ENCODE data around the gene CERS1.
"Not testable (repeated sequence)": the region's sequence is repeated elsewhere in the genome, so short reads cannot be mapped to it uniquely, and the experiment has no call there.

Gene CERS1

DNA sequence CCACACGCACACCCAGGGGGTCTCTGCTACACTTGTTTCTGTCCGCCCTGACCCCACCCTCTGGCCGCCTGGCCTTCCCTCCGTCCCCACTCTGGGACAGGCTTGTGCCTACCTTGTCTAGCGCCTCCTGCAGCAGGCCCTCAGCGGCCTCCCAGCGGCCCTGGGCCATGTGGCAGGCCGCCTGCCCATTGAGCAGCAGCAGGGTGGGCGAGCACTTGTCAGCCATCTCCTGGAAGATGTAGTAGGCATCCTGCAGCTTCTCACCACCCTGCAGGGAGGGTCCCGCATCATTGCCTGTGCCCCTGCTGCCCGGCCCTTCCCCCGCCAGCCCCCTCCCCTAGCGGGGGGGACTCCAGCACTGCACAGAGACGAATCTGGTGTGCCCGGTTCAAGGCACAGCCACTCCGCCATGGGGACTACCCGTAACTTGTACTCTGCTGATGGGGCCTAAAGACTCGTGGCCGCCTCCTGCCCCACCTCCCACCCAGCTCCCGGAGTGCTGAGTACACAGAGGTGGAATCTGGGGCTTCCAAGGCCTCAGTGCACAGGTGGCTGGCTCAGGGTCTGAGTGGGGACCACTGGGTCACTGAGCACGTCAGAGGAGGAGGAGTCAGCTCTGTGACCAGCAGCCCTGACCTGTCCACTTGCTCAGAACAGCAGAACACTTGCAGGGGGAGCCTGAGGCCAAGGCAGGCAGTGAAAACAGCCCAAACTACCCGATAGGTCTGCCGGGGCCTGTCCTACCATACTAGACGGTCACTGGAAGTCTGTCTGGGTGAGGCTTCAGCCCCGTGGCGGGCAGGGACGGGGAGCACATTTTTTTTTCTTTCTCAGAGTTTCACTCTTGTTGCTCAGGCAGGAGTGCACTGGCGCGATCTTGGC, 7.4 kb upstream of the CERS1 start:
- no peak for ATAC-seq (ENCODE audit: insufficient read depth, low read depth)
- Histone ChIP-seq H2AFZ (ENCODE audit: low read depth, low read length) (no peak overlapping the region), H3K4me1 (ENCODE audit: insufficient read depth, low read length) (no peaks in the 10 kb centered on the region), H3K79me2 (ENCODE audit: insufficient read depth, low read length) (no peaks in the 10 kb centered on the region), H3K27me3 (ENCODE audit: insufficient read depth, low read length, poor library complexity) (no peaks in the 10 kb centered on the region), H3K4me2 (ENCODE audit: insufficient read depth, low read length) (no peak overlapping the region), H4K20me1 (ENCODE audit: insufficient read depth, low read length) (peaks cover 29% of the 10 kb centered on the region), H3K9ac (ENCODE audit: low read depth, low read length) (no peak overlapping the region), H3K36me3 (ENCODE audit: insufficient read depth, low read length) (peaks cover 83% of the 10 kb centered on the region), H3K27ac (ENCODE audit: low read length) (no peak overlapping the region), H3K4me3 (ENCODE audit: low read depth in 1 of 2, low read length in 2 of 2) (no peak overlapping the region), H3K9me3 (ENCODE audit: insufficient read depth, low read length, severe bottlenecking) (no peaks in the 10 kb centered on the region)
- no peak for DNase-seq
- TF ChIP-seq, protein P1, sequence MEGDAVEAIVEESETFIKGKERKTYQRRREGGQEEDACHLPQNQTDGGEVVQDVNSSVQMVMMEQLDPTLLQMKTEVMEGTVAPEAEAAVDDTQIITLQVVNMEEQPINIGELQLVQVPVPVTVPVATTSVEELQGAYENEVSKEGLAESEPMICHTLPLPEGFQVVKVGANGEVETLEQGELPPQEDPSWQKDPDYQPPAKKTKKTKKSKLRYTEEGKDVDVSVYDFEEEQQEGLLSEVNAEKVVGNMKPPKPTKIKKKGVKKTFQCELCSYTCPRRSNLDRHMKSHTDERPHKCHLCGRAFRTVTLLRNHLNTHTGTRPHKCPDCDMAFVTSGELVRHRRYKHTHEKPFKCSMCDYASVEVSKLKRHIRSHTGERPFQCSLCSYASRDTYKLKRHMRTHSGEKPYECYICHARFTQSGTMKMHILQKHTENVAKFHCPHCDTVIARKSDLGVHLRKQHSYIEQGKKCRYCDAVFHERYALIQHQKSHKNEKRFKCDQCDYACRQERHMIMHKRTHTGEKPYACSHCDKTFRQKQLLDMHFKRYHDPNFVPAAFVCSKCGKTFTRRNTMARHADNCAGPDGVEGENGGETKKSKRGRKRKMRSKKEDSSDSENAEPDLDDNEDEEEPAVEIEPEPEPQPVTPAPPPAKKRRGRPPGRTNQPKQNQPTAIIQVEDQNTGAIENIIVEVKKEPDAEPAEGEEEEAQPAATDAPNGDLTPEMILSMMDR (IDR thresholded peaks at IDR 0.05; ENCODE audit: borderline replicate concordance, extremely low read depth, low read length, poor library complexity, severe bottlenecking) = no peak
- no peak for TF ChIP-seq EZH2 (IDR thresholded peaks at IDR 0.05; ENCODE audit: borderline replicate concordance, low read depth, low read length, severe bottlenecking)

DNA sequence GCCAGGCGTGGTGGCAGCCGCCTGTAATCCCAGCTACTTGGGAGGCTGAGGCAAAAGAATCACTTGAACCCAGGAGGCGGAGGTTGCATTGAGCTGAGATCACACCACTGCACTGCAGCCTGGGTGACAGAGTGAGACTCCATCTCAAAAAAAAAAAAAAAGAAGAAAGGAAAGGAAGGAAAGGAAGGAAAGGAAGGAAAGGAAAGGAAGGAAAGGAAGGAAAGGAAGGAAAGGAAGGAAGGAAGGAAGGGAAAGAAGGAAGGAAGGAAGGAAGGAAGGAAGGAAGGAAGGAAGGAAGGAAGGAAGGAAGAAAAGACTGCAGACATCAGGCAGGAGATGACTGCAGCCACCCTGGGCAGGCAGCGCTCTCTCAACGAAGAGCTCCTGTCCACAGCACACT, 6.6 kb upstream of the CERS1 start:
- H2AFZ ChIP-seq (ENCODE audit: low read depth, low read length); H3K27me3 ChIP-seq (ENCODE audit: insufficient read depth, low read length, poor library complexity); H3K9ac ChIP-seq (ENCODE audit: low read depth, low read length); H3K4me1 ChIP-seq (ENCODE audit: insufficient read depth, low read length); DNase-seq; H3K4me2 ChIP-seq (ENCODE audit: insufficient read depth, low read length); ATAC-seq (ENCODE audit: insufficient read depth, low read depth); H3K79me2 ChIP-seq (ENCODE audit: insufficient read depth, low read length); H3K4me3 ChIP-seq (ENCODE audit: low read depth in 1 of 2, low read length in 2 of 2); H3K9me3 ChIP-seq (ENCODE audit: insufficient read depth, low read length, severe bottlenecking); H3K27ac ChIP-seq (ENCODE audit: low read length): not testable (repeated sequence)
- Histone ChIP-seq H3K36me3 (ENCODE audit: insufficient read depth, low read length) (peaks cover 75% of the 10 kb centered on the region), H4K20me1 (ENCODE audit: insufficient read depth, low read length) (peaks cover 23% of the 10 kb centered on the region)

DNA sequence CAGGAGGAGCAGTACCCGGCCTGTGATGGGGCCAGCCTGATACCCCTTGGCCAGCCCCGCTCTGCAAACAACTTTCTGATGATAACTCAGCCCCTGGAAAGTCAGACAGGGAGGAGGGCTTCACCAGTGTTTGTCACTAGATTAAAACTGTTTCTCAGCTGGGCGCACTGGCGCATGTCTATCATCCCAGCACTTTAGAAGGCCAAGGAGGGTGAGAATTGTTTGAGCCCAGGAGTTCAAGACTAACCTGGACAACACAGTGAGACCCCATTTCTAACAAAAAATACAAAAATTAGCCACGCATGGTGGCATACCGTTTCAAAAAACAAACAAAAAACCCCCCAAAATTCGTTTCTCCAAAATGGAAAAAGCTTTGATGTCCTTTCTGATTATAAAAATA, 5.5 kb upstream of the CERS1 start:
- DNase-seq = no peak
- H3K9me3 ChIP-seq (ENCODE audit: insufficient read depth, low read length, severe bottlenecking) = no peaks in the 10 kb centered on the region
- no peaks in the 10 kb centered on the region for H3K79me2 ChIP-seq (ENCODE audit: insufficient read depth, low read length)
- H4K20me1 ChIP-seq (ENCODE audit: insufficient read depth, low read length) = peaks cover 17% of the 10 kb centered on the region
- no peak for TF ChIP-seq EZH2 (IDR thresholded peaks at IDR 0.05; ENCODE audit: borderline replicate concordance, low read depth, low read length, severe bottlenecking)
- TF ChIP-seq, protein P1 (IDR thresholded peaks at IDR 0.05; ENCODE audit: borderline replicate concordance, extremely low read depth, low read length, poor library complexity, severe bottlenecking) = no peak
- H3K4me1 ChIP-seq (ENCODE audit: insufficient read depth, low read length) = no peaks in the 10 kb centered on the region
- no peak overlapping the region for H3K4me3 ChIP-seq (ENCODE audit: low read depth in 1 of 2, low read length in 2 of 2)
- no peak overlapping the region for H3K4me2 ChIP-seq (ENCODE audit: insufficient read depth, low read length)
- ATAC-seq (ENCODE audit: insufficient read depth, low read depth) = no peak
- no peak overlapping the region for H3K9ac ChIP-seq (ENCODE audit: low read depth, low read length)
- no peak overlapping the region for H3K27ac ChIP-seq (ENCODE audit: low read length)
- no peak overlapping the region for H2AFZ ChIP-seq (ENCODE audit: low read depth, low read length)
- no peaks in the 10 kb centered on the region for H3K27me3 ChIP-seq (ENCODE audit: insufficient read depth, low read length, poor library complexity)
- H3K36me3 ChIP-seq (ENCODE audit: insufficient read depth, low read length) = peaks cover 65% of the 10 kb centered on the region

DNA sequence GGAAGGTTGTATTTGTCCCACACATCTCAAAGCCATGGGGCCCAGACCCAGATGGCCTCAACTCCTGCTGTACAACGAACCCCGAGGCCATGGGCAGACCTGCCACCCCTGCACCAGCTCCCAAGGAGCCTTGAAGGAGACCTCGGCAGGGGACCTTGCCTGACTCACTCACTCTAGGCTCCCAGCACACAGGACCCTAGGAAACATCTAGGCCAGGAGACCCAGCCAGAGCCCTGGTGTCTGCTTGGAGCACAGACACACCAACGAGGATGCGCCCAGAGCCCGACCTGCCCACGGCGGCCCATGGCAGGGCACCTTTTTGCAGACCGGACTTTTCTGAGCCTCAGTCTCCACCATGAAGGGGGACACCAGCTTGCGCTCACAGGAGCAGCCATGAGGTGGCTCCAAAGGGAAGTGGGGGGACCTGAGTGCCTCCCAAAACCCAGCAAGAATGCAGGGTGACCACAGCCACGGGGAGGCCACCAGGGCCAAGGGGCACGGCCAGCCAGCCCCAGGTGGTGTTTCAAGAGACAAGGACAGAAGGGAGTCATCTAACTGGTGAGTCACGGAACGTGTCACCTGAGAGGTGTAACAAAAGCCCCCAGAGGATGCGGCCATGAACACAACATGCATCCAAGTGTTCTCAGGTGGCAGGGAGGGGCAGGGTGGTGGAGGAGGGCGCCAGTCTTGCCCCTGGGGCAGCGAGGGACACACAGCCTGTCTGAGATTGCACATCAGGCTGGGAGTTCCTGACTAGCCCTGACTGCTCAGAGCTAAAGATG, 4.9 kb upstream of the CERS1 start:
- DNase-seq = no peak
- Histone ChIP-seq H3K36me3 (ENCODE audit: insufficient read depth, low read length) (peaks cover 59% of the 10 kb centered on the region), H3K27me3 (ENCODE audit: insufficient read depth, low read length, poor library complexity) (no peaks in the 10 kb centered on the region)

More for the DNA sequence above, 4.9 kb upstream of the CERS1 start:
- Histone ChIP-seq H3K9ac (ENCODE audit: low read depth, low read length) (no peak overlapping the region), H3K4me1 (ENCODE audit: insufficient read depth, low read length) (no peaks in the 10 kb centered on the region), H3K27ac (ENCODE audit: low read length) (no peak overlapping the region), H4K20me1 (ENCODE audit: insufficient read depth, low read length) (peaks cover 17% of the 10 kb centered on the region; the same call in 1 of the 2 replicates), H3K9me3 (ENCODE audit: insufficient read depth, low read length, severe bottlenecking) (no peaks in the 10 kb centered on the region), H3K79me2 (ENCODE audit: insufficient read depth, low read length) (no peaks in the 10 kb centered on the region), H2AFZ (ENCODE audit: low read depth, low read length) (no peak overlapping the region), H3K4me3 (ENCODE audit: low read depth in 1 of 2, low read length in 2 of 2) (no peak overlapping the region), H3K4me2 (ENCODE audit: insufficient read depth, low read length) (no peak overlapping the region)
- TF ChIP-seq, protein P1 (IDR thresholded peaks at IDR 0.05; ENCODE audit: borderline replicate concordance, extremely low read depth, low read length, poor library complexity, severe bottlenecking) = no peak
- no peak for TF ChIP-seq EZH2 (IDR thresholded peaks at IDR 0.05; ENCODE audit: borderline replicate concordance, low read depth, low read length, severe bottlenecking)
- no peak for ATAC-seq (ENCODE audit: insufficient read depth, low read depth)

All from DND-41 (cell line).